ENCODE data around the gene PMM2.

- TF ChIP-seq CTCF (IDR thresholded peaks at IDR 0.05; ENCODE audit: poor library complexity) (no peak), EZH2 (IDR thresholded peaks at IDR 0.05; ENCODE audit: borderline replicate concordance) (no peak), EZH2phosphoT487 (IDR thresholded peaks at IDR 0.05; ENCODE audit: low read depth, severe bottlenecking, unreplicated experiment) (no peak)
These were observed 40.9 kb upstream of the PMM2 start for GRCh38 chr16:8756755-8757154.

Measured in hepatocyte (in vitro differentiated cells).